PFSK-1 (cell line): Measurements from ENCODE around the gene NT5DC3.

Source experiments
- POLR2AphosphoS5 ChIP-seq: IDR thresholded peaks from 2 replicates; pipeline ENCODE4 v1.6.1; 2012; ENCODE audit warnings: low read depth, mild to moderate bottlenecking, control low read depth, low read length, moderate library complexity
- REST ChIP-seq, 2 experiments: IDR thresholded peaks; 2 replicates each; pipeline versions ENCODE4 v1.6.1 to v1.8.0; 2011 to 2012; ENCODE audit warnings: low read depth in 2 of 2, low read length in 2 of 2, control low read depth in 1 of 2, inconsistent platforms in 1 of 2, mild to moderate bottlenecking in 1 of 2, moderate library complexity in 1 of 2; ENCODE audit not compliant: insufficient read depth in 1 of 2
- SIN3A ChIP-seq: IDR thresholded peaks from 2 replicates; pipeline ENCODE4 v1.6.1; 2012; ENCODE audit warnings: mild to moderate bottlenecking, low read length, moderate library complexity, borderline replicate concordance; ENCODE audit not compliant: insufficient read depth
- TAF1 ChIP-seq: IDR thresholded peaks from 2 replicates; pipeline ENCODE4 v1.6.1; 2012; ENCODE audit warnings: low read length, control low read depth, borderline replicate concordance; ENCODE audit not compliant: insufficient read depth

DNA sequence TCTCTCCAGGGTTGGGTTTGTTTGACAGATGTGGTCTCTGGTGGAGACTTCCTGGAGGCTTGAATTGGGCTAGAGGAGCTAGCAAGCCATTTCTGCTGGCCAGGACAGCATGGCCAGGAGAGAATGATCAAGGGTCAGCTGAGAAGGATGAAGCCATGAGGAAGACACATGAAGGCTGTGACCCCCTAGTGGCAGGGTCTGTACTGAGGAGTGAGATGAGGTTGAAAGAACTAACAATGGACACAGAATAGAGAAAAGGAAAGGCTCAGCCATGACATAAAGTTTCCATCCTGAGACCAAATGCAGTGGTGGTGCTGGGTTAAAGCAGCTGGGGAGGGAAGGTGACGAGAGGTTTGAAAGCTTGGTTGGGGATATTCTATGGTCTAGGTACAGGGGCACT, 89.9 kb downstream of the NT5DC3 start:
- no peak for TF ChIP-seq REST (IDR thresholded peaks at IDR 0.05; ENCODE audit: insufficient read depth in 1 of 2, low read depth in 2 of 2, low read length in 2 of 2)
- TF ChIP-seq POLR2AphosphoS5: no peak
- no peak for TF ChIP-seq SIN3A
- no peak for TF ChIP-seq TAF1
